HG03139 (cell line): Measurements from ENCODE around the gene HDAC4.

Source experiments
- ATAC-seq: cut with Tn5 transposase; IDR thresholded peaks from one replicate; pipeline ENCODE4 v1.9.1; 2021; ENCODE audit not compliant: unreplicated experiment

Gene HDAC4

DNA sequence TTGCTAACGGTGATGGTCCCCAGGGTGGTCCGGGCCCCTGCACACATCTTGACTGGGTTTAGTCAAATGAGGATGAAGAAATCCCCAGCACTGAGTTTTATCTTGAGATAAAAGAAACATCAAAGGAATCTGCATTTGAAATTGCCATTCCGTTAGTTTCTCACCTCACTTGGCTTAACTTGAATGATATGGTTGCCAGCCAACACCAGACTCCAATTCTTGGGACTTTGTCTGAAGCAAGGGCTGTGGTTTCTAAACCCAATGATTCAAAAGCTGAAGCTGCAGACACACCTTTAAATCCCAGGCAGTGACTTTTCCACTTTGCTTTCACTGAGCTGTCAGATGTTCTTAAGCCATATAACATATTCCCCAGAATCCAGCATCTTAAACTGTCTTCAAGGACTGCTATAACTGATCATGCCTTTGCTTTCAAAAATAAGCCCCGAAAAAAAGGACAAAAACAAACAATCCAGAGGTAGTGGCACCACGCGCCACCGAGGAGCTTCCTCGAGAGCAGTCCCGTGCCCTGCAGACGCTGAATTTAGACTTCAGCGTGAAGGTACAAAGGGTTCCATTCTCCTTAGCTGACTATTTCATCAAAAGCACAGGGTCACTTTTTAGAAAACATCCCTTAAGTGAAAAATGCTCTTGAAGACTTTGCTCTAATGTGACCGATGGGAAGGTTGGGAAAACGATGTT, 189.3 kb downstream of the HDAC4 start:
- no peak for ATAC-seq

DNA sequence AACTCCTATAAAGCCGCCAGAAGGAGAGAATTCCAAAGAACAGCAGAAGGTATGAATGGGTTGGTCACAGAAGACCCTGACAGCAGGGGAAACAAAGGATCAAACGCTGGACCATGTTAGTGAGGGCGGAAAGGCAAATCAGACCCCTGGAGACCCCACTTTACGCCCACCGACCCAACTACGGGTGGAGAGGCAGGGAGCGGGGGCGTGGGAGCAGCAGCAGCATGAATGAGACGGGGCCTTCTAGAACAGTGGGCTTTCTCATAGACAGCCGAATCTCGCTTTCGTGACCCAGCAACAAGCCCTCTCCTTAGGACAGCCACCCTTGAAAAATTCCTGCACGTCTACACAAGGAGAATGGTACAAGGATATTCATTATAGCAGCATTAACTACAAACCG, 191.0 kb downstream of the HDAC4 start:
- no peak for ATAC-seq

DNA sequence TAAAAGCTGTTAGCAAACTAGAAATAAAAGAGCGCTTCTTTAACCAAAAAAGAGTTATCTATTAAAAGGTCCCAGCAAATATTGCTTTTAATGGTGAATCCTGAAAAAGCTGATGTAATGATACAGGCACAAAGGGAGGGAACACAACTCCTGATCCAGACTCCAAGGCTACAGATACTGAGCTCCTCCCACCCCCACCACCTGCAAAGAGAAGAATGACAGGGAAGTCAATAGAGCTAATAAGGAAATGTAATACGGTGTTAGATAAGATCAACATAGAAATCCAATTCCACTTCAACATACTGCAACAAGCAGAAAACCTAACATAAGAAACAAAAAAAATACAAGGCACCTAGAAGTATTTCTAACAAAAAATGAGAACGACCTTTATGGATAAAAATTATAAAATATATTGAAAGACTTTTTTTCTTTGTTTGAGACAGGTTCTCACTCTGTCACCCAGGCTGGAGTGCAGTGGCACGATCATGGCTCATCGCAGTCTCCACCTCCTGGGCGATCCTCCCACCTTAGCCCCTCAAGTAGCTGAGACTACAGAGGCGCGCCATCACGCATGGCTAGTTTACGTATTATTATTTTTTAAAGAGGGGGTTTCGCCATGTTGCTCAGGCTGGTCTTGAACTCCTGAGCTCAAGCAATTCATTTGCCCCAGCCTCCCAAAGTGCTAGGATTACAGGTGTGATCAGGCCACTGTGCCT, 192.2 kb downstream of the HDAC4 start:
- ATAC-seq: no peak

DNA sequence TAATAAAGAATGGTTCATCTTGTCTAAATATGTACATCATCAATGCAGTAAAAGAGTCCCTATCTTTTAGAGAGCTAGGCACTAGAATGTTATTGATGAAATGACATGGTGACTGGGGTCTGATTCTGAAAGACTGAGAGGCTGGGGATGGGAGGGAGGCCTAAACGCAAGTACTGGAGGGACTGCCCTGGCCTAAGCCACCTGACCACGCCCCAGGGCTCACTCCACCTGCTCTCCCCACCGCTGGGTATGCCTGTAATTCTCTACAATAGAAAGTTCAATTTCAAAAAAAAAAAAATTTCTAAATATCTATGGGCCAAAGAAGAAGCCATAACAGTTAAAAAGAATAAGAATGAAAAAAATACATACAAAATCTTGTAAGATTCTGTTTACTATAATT, 194.0 kb downstream of the HDAC4 start:
- ATAC-seq: no peak

DNA sequence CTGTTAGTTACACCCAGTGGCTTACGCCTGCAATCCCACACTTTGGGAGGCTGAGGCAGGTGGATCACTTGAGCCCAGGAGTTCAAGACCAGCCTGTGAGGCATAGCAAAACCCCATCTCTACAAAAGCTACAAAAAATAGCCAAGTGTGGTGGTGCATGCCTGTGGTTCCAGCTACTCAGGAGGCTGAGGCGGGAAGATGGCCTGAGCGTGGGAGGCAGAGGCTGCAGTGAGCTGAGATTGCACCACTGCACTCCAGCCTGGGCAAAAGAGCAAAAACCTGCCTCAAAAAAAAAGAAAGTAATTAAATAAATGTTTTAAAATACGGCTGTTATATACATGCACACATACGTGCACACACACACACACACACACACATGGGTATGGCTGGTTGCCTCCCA, 194.8 kb downstream of the HDAC4 start:
- ATAC-seq: no peak

DNA sequence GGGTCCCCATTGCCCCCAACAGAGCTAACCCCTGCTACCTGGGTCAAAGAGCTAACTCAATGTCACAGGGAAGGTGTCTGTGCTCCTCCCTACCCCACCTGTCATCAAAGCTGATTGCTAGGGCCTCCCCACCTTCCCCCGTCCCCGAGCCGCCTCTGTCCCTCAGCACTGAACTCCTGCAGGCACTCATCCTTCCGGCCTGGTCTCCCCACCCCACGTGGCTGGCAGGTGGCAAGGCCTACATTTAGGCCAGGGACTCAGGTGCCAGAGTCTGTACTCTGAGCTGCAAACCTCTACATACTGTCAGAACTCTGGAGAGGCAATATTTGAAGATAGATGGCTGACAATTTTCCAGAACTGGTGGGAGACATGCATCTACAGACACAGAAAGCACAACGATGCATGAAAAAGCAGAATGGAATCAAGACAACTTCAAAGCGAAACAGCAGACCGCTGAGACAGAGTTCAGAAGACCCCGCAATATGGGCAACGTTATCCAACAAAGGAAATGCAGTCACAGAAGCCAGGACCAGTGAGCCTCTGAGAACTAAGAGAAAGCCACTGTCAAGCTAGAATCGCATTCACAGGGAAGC, 195.8 kb downstream of the HDAC4 start:
- no peak for ATAC-seq

DNA sequence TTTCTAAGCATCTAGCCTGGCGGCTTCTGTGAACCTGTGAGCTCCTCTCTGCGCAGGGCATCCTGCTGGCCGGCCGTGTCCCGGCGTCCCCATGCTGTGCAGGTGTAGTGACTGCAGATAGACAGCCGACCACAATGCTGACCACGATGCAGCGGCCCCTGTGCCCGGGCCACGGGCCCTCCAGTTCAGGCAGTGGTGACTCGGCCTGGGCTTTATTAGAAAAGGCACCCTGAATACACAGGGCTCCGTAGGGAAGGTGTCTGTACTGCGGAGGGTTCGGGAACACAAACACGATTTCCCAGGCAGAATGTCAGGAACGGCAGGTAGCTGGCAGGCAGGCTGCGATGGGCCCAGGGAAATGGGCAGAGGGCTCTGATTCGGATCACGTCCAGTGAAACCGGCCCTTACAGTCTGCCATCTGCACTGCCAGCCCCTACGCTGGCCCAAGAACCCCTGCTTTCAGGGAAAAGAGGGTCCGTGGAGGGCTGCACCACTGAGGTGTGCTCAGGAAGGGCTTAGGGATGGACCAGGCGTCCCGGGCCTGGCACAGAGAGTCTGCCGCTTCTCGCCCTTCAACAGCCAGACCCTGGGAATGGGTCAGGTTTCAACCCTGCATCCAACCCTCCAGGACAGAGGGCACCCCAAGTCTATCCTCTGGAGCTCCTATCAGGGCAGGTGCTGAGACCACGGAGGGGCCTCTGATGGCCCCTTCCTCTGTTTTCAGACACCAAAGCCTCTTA, 196.5 kb downstream of the HDAC4 start:
- no peak for ATAC-seq

DNA sequence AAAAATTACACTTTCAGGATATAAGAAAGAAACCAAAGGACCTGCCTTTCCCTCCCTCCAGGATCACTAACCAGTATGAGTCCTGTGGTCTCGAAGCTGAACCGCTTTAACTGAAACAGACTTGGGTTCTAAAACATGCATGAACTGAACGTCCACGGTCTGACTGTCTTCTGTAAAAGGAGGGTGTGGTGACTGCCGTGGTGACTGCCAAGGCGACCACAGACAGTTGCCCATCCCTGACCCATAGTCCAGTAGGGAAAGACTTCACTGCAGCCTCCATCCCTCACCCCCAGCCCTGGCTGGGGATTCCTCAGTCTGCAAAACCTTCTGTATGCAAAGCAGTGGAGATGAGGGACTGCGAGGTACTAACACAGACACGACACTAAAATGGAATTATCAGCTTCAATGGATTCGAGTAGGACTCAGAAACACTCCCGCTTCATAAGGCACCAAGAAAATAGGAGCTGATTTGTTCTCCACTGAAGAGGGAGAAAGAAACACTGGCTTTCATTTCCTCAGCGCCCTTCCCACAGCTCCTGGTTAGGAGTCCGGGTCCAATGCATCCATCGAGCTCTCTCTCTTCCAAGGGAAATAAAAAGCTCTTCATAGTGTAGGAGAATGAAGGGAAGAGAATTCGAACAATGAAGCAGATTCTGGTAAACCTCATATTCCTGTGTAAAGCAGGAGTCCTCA, 197.2 kb downstream of the HDAC4 start:
- no peak for ATAC-seq

DNA sequence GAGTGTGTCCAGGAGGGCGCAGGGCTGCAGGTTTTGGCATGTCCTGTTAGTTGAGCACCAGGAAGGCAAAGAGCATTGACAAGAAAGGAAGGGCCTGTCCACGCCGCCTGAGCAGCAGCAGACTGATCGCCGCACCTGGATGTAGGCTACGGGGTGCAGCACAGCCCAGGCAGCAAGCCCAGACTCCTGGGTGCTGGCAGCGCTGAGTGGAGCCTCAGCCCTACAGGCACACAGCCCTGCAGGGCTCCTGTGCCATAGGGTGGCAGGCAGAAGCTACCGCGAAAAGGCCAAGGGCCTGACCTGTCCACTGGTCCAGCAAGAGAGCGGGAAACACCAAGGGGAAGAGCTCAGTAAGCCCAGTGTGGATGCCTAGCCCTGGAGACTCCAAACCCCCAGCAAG, 198.0 kb downstream of the HDAC4 start:
- ATAC-seq: no peak

DNA sequence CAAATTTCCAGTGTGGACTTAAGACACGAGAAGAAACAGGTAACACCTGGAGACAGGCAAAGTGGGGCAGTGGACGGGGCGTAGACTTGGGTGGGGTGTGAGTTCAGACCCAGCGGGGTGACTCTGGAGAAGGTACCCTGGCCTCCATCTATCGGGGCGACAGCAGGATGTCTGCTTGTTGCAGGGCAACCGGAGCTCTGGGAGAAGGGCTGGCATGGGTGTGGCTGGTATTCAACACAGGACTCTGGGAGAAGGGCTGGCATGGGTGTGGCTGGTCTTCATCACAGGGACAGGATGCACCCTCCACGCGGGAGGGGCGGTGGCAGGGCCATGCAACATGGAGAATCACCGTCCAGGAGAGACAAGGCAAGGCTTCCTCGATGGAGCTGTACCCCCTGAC, 198.5 kb downstream of the HDAC4 start:
- ATAC-seq: no peak

DNA sequence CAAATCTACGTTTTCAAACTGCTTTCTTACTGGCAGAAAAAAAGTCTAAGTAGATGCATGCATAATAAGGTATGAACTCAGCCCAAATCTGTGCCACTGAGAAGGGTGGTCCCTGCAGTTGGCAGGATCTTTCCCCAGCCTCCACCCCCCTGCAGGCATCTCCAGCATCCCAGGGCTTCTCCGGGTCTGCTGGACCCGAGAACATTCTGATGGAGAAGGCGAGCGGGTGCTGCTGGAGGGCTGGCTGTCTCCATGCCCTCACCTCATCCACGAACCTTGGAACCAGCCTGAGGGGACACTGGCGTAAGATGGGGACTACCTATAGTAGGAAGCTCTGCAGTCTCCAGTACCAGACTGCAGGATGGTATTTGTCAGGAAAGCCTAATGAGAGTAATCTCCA, 198.9 kb downstream of the HDAC4 start:
- no peak for ATAC-seq

DNA sequence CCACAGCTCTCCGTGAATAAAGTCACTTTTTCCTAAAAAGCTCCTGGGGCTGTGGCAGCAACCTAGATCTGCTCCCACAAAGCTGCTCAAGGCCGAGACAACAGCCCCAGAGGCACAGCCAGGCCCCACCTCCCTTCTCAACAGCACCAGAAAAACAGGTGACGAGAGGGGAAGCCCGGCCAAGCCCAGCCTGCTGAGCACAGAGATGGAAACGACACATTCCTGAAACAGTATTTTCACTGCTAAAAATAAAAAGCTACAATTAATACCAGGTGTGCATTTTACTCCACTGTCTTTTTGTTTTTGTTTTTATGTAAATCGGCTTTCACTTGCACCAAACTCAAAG, 199.3 kb downstream of the HDAC4 start:
- no peak for ATAC-seq

DNA sequence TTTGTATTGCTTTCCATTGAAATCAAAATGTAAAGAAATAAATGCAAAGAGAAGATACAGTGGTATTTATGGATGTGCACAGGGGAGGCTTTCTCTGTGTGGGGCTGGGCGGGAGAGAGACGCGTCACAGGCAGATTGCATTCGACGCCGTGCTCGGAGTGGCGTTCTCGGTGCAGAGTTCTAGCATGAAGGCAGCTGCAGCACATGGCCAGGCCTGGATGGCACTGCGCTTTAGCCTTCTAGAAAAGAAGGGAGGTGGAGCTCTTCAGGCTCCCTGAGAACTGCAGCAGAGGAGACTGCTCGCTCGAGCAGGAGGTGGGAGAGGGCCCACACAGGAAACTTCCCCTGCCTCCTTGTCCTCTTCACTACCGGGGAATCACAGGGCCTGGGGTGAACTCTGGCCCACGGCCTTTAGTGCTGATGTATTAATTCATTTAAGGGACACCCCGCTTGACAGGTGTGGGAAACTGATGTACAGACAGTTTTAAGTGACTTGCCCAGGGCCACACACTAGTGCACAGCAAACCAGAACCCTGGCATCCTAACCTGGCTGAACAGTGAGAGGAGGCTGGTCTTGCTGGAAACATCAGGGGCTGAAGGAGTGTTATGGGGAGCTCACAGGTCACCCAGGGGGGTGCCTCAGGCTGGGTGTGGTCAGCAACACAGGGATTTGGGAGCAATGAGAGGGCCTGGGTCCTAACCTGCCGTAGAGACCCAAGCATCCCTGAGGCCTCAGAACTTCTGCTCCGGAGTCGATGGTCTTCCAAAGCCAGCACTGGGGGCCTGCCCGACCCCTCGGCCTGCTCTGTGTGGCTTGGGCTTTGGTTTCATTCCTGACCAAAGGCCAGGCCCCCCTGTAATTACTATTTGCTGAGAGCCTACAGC, 199.9 kb downstream of the HDAC4 start:
- no peak for ATAC-seq

DNA sequence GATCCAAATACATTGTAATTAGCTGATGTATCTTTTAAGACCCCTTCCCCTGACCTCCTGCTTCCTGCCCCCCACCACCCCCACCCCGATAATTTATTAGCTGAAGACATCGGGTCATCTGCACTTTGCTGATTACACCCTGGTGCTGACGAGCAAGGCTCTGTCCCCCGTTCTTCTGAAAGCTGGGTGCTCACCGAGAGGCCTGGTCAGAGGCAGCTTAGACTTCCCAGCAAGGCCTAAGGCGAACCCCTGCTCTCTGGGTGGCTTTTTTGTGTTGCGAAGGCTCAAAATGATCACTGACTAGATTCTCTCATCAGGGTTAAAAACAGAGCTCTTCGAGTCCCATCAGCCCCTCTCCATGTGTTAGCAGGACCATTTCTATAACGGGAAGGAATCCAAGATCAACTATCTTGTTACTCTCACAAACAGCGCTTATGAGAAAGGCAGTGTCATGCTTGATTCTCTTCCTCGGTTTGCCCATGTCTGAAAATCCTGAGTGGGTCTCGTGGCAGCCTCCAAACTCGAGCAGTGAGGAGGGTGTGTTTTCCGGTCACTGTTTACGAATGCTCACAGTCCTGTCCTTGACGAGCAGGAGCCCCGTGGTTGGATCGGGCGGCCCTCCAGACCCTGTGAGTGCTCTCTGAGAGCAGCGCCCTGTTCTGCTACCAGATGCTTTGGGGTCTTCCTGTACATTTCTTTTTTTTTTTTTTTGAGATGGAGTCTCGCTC, 201.6 kb downstream of the HDAC4 start:
- no peak for ATAC-seq

DNA sequence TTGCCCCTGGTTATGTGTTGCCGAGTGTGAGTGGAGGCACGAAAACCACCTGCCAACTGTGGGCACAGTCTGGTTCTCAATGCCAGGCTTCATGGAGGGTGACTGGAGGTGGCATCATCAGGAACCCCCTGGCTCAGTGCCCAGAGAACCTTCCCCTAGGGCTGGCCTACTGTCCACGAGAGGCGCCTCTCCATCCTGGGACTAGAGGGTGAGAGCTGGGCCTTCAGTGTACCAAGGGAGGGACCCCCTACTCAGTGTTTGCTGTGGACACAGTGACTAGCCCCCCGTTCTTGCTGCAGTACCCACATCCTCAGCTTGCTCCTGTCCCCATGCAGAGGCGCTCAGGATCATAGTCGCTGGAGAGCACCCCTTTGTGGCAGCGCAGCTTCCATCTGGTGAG, 202.6 kb downstream of the HDAC4 start:
- ATAC-seq: no peak

DNA sequence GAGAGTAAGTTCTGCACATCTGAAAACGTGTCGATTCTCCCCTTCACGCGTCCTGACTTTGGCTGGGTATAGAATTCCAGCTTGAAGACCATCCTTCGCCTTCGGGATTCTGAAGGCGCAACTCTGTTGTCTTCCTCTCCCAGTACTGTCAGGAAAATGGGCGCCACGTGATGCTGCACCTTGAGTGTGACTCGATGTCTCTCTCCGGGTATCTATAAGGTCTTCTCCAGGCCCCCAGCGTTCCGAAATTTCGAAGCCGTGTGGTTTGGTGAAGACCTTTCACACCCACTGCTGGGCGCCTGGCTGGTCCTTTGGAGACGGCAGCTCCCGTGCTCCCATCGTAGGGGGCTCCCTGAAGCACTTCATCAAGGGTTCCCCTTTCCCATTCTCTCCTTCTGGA, 203.7 kb downstream of the HDAC4 start:
- ATAC-seq: no peak

DNA sequence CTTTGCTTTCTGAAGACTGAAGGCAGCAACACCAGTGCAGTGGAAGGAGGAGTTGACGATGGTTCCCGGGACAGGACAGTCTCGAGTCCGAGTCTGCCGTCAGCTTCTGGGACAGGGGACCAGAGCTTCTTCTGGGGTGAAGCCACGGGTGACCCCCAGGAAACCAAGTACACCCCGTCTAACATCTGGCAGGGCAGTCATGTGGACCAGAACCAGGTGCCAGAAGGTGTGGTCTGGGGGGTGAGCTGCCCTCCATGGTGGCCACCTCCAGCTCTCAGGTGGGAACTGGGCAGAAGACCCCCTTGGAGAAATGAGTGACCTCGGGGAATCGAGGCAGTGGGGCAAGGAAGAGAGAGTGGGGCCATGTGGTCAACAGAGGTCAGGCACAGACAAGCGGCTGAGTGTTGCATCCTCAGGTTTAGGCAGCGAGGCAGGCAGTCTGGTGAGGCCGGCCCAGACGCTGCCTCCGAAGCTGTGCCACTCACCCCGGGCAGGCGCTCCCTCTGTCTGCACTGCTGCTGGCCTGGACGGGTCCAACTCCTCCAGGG, 204.3 kb downstream of the HDAC4 start:
- no peak for ATAC-seq

DNA sequence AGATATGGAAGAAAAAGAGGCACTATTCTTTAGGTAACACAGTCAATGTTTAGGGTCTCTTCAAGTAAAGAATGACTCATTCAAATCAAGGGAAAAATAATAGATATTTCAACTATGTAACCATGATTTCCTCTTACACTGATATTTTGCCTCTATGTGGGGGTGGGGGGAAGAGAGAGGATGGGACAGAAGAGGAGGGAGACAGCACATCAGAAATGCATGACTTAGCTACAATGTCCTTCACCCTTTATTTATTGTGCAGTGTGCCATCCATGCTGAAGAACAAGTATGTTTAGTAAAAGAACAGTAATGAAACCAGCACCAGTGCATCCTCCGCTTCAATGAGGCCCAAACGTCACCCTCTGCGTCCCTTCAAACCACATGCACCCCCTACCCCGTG, 204.8 kb downstream of the HDAC4 start:
- no peak for ATAC-seq

DNA sequence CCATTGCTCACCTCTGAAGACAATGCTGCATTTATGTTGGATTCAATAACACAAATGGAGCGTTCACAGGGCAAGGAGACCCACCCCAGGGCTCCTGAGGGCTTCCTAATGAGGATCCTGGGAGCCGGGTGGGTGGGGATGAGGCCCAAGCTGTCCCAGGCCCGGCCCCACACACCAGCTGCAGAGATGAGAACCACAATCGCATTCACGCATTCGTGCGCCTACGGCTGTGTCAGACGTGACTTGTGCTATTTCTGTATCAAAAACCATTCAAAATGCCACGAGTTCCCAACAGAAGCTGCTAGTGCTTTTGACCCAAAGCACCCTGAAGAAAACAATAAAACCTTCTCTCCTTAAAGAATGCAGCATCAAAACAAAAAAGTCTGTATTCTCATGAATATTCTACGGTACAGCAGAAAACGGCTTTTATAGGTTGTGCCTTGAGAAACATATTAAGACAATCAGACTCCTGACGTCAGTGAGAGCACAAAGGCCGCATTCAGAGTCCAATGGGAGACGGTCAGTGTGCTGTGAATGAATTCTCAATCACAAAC, 205.4 kb downstream of the HDAC4 start:
- ATAC-seq: no peak
